ENCODE measurements around the gene TNIP2.

DNA sequence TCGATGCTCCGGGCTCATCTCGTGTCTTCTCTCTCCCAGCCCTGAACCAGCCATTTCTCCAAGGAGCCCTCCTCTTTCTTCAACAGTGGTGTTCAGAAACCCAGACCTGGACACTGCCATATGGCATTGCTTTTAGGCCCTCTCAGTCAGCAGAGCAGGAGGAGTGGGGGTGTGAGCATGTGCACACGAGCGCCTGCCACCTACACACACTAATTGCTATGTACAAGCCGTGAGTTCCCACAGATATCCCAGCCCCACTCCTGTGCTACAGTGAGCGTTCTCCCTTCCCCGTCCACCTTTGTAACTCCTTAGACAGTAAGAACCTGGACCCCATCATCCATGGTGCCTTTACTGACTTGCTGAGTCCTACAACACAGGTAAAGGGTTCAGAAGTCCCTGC, 53.8 kb downstream of the TNIP2 start:
- TF ChIP-seq ZNF274 (IDR thresholded peaks at IDR 0.05; ENCODE audit: low read depth, low read length) = no peak
- no peak for TF ChIP-seq SUZ12 (IDR thresholded peaks at IDR 0.05; ENCODE audit: extremely low read depth, insufficient read depth, insufficient read length)
- TF ChIP-seq YY1 (IDR thresholded peaks at IDR 0.05; ENCODE audit: insufficient read depth, insufficient read length) = no peak

Data from NT2/D1 (cell line).